ENCODE measurements around the gene AGBL1.
A peak's percentile ranks its signal among the peaks of the same experiment; 100 is the strongest.

The AGBL1 gene

GRCh38 chr15:86813892-86814291 lies 734.2 kb downstream of the AGBL1 start:
- DNase-seq (ENCODE audit: low spot score) = no peak

- DNase-seq (ENCODE audit: low spot score) = no peak
Measured at GRCh38 chr15:86829245-86829644, 749.6 kb downstream of the AGBL1 start.

- no peak for DNase-seq (ENCODE audit: low spot score)
Measured at GRCh38 chr15:86830304-86830703, 750.6 kb downstream of the AGBL1 start.

GRCh38 chr15:86833595-86833994 lies 753.9 kb downstream of the AGBL1 start:
- DNase-seq (ENCODE audit: low spot score) = no peak

DNA sequence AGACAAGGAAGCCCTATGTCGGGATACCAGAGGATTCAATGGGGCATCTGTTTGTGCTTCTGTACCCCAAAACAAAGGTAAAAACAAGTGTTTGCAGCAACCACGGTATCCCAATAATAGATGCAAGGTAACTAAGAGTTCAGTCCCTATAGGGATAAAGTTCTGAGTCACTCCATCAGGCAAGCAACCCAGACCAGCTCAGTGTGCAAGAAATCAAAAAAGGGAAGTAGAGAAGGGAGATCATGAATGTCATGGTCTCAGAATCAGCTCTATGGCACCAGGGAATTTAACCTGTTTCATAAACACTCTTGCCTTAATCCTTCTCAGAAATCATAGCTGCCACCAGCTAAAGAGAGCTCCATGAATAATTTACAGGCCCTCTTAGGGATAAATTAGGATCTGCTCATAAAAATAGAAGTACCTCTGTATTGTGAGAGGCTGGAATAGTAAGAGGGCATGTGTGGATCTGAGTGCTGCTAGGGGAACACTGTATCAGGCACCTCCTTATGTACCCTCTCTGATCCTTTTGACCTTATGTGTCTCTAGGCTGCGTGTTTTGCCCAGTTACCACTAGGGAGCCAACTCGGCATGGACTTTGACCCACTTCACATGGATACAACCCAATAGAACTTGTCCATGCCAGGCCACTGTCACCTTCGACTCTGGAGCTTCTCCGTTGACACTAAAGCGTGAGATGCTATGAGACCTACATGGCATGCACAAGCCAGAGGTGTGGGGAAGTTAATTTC lies 754.6 kb downstream of the AGBL1 start:
- no peak for DNase-seq (ENCODE audit: low spot score)

- DNase-seq (ENCODE audit: low spot score) = no peak
Measured at GRCh38 chr15:86837294-86838061, 757.8 kb downstream of the AGBL1 start.

- DNase-seq (ENCODE audit: low spot score) = no peak
Measured at GRCh38 chr15:86839502-86839901, 759.8 kb downstream of the AGBL1 start.

GRCh38 chr15:86840996-86841395 lies 761.3 kb downstream of the AGBL1 start:
- DNase-seq (ENCODE audit: low spot score) = no peak

GRCh38 chr15:86842199-86842598 lies 762.5 kb downstream of the AGBL1 start:
- no peak for DNase-seq (ENCODE audit: low spot score)

DNA sequence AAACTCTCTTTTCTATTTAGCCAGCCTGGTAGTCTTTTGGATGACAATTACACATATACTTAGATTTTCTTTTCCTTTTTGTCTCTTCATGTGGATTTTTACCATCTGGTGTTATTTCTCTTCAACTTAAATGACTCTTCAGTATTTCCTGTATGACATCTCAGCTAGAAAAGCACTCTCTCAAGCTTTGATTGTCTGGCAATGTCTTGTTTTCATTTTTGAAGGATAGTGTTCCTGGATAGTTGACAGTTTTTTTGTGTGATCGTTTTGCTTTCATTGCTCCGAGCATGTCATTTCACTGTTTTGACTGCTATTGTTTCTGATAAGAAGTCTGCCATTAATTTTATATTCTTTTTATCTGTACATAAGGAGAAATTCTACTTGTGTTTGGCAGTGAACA lies 766.4 kb downstream of the AGBL1 start:
- DNase-seq (ENCODE audit: low spot score) = no peak

GRCh38 chr15:86849136-86849535 lies 769.5 kb downstream of the AGBL1 start:
- DNase-seq (ENCODE audit: low spot score) = no peak

DNA sequence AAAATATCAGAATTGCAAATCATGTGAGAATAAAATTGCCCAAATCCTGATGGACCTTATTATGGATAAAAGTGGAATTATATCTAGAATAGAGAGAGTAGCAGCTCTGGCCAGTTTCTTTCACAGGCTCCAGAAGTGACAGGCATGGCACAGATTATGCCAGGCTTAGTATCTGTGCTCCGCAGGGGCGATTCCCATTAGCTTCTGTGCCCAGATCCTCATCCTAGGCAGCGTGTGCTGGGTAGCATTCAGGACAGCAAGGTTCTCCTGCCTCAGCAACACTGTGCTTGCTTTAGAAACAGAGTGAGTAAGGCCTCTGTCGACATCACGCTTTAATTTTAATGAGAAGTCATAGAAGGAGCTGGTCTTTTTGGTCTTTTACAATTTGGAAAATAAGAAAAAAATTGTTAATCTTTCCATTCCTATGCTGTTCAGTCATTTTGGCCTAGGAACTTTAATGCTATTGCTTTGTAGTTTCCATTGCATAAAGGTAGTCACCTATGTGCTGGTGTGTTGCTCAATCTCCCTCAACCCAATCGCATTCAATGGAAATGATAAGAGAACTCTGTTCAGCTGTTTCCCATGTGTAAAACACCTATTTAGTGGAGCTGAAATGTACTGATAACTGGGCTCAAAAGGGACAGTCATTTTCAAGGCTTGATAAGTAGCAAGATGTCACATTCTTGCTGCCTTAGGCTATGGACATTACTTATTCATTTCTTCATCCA lies 770.1 kb downstream of the AGBL1 start:
- DNase-seq (ENCODE audit: low spot score) = no peak

GRCh38 chr15:86850939-86851338 lies 771.3 kb downstream of the AGBL1 start:
- DNase-seq (ENCODE audit: low spot score) = no peak

DNA sequence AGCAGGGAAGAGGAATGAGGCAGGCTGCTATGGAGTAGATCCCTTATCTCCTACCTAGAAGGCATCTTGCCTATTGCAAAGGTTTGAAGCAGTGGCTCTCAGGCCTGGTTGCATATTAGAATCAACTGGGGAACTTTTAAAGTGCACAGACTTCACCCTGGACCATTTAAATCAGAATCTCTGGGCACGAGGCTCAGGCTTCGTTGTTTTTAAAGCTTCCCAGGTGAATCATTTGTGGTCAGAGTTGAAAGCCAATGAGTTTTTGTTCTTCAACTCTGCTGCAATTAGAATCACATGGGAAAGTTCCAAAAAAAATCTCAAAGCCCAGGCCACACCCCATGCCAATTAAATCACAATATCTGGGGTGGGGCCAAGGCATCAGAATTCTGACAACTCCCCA lies 773.1 kb downstream of the AGBL1 start:
- DNase-seq (ENCODE audit: low spot score) = no peak

DNA sequence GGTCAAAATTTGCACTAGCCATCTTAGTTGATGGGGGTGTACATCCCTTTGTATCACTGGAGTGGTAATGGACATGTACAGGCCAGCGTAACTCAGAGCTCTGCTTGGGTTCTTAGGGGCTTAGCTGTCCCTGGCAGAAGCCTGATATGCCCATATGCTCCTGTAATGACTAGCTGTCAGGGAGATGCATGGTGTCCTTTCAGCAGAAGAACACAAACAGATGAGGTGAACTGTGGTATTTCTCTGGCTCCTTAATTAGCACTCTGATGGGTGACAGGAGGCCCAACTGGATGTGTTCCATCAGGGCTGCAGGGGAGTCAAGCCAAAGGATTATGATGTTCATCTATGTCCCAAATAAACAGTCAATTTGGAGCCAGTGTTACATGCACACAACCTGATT lies 774.5 kb downstream of the AGBL1 start:
- no peak for DNase-seq (ENCODE audit: low spot score)

- no peak for DNase-seq (ENCODE audit: low spot score)
Measured at GRCh38 chr15:86855307-86856291, 775.9 kb downstream of the AGBL1 start.

GRCh38 chr15:86857701-86858100 lies 778.0 kb downstream of the AGBL1 start:
- no peak for DNase-seq (ENCODE audit: low spot score)

DNA sequence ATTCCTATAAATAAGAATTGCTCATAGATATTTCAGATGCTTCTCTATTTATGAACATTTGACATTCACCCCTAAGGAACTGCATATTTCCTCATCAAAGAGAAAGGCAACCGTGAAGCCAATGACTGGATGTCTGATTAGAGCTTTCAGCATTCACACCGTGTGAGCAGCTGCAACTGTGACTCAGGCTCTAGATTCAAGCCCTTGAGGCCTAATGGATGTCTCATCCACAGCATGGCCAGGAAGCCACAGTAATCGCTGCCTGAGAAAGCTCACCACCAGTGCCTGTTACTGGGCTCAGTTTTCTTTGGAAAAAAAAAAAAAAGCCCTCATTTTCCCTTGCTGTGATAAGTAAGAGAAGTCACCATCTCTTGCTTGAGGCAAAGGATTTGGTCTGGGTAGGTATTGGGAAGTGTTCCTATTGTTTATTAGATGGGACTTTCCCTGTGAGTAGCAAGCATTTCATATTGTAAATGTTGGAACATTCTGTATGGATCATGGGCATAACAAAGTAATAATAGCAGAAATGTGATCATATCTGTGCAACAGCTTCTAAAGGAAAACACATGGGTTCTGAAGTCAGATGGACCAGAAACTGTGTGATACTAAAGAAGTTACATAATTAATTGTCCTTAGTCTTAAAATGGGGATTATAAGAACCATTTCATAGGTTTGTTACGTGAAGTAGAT lies 783.7 kb downstream of the AGBL1 start:
- DNase-seq (ENCODE audit: low spot score) = peak; percentile 31

DNA sequence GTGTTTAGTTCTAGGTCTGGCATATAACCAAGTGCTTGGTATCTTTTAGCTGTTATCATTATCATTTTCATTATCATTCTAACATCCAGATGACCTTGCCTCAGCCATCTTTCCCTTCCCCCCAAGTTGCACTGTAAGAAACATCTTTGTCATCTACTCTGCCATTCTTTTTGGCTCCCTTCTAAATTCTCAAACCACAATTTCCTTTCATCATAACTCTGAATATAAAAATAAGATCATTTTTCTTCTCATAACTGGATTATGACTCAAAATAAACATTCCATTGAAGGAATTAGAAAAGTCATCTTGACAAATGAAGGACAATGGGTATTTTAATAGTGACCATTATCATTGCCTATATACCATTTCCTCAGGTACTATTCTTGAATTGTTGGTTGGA lies 786.2 kb downstream of the AGBL1 start:
- no peak for DNase-seq (ENCODE audit: low spot score)

- DNase-seq (ENCODE audit: low spot score) = no peak
Measured at GRCh38 chr15:86870846-86871245, 791.2 kb downstream of the AGBL1 start.

DNA sequence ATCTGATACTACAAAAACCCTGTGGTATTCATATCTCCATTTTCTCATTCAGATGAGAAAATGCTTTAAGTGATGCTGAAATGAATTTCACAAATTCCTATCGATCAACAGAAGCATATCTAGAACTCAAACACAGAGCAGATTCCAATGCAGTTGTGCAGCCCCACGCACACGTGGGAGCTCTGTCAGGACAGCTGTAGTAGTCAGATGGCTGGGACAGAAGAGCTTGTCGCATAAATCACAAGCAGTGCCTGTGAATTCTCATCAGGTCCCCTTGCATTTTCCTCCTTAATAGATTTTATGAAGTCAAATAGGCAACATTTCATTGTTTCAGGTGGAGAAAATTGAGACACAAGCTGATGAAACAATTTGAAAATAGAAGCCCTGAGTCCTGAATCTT lies 792.3 kb downstream of the AGBL1 start:
- DNase-seq (ENCODE audit: low spot score) = no peak

Measured in AG20443 (cell line).